ENCODE results near the gene VILL.

Gene VILL

GRCh38 chr3:38020342-38020726 is 29.7 kb downstream of the VILL start:
- no peak for DNase-seq (ENCODE audit: extremely low spot score)
- CTCF ChIA-PET: interaction anchor here (1.0 to 1.3 kb wide), 4 partner anchors 9 to 89 kb away, joined by 3 to 5 read pairs (median 3); no protein-coding TSS in a partner anchor
- POLR2A ChIA-PET: no interaction called here
- no peak for TF ChIP-seq CTCF (IDR thresholded peaks at IDR 0.05; ENCODE audit: control extremely low read depth, extremely low read depth, low read depth, missing control alignments)

GRCh38 chr3:38021196-38021595 is 30.6 kb downstream of the VILL start:
- TF ChIP-seq CTCF (IDR thresholded peaks at IDR 0.05; ENCODE audit: control extremely low read depth, extremely low read depth, low read depth, missing control alignments): no peak
- ChIA-PET POLR2A (no interaction called here), CTCF (interaction anchor here (1.0 to 1.2 kb wide), 3 partner anchors 10 to 19 kb away, joined by 3 read pairs; no protein-coding TSS in a partner anchor)
- DNase-seq (ENCODE audit: extremely low spot score): no peak

GRCh38 chr3:38022301-38022700 is 31.7 kb downstream of the VILL start:
- CTCF ChIA-PET: interaction anchor here (0.9 kb wide), 1 partner anchor 47 kb away, joined by 3 read pairs; no protein-coding TSS in a partner anchor

DNA sequence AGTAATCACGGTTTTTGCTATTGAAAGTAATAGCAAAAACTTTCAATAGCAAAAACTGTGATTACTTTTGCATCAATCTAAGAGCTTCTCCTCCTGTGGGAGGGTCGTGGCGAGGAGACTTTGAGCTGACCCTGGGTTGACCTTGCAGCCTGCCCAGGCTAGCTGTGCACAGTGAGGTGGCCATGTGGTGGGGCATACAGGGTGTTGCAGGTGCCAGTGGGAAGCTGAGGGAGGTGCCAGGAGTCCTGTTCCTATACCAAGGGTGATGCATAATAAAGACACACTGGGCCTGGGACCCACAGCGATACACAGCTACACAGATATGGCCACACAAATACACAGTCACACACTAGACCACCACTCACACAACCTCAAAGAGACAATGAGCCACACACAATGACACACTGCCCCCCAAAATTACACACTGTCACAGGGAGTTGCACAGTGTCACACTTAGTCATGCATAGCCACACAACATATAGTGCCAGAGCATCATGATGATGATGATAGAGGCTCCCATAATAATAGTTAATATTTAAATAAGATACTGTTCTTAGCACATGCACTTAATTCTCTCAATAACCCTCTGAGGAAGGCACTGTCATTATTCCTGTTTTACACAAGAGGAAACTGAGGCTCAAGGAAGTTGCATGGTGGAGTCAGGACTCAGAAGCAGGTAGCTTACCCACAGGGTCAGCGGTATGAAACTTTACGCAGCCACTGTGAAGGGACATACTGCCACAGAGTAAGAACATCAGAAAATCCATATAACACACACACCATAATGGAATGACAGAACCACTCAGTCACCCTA is 32.5 kb downstream of the VILL start:
- ChIA-PET POLR2A (no interaction called here), CTCF (no interaction called here)
- DNase-seq (ENCODE audit: extremely low spot score): no peak
- no peak for TF ChIP-seq CTCF (IDR thresholded peaks at IDR 0.05; ENCODE audit: control extremely low read depth, extremely low read depth, low read depth, missing control alignments)

More at GRCh38 chr3:38022301-38022700, 31.7 kb downstream of the VILL start:
- TF ChIP-seq CTCF (IDR thresholded peaks at IDR 0.05; ENCODE audit: control extremely low read depth, extremely low read depth, low read depth, missing control alignments): no peak
- POLR2A ChIA-PET: no interaction called here
- no peak for DNase-seq (ENCODE audit: extremely low spot score)

DNA sequence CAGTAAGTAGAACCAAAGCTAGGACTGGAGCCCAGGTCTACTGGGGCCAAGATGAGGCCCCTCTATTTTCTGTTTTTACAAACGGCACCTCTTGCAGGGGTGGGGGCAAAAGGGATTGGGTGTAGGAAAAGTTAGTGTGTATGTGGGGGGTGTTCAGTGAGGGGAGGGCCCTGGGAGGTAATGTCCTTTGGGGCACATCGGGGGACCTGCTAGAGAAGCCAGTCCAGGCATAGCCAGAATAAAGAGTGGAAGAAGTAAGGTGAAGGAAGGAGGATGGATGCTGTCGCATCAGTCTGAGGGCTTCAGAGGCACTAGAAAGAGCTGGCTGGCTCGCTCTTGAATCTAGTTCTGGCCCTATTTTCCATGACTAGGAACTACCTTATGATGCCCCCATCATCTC is 36.3 kb downstream of the VILL start:
- no peak for DNase-seq (ENCODE audit: extremely low spot score)
- TF ChIP-seq CTCF (IDR thresholded peaks at IDR 0.05; ENCODE audit: control extremely low read depth, extremely low read depth, low read depth, missing control alignments): no peak
- ChIA-PET CTCF (interaction anchor here (1.0 to 1.7 kb wide), 2 partner anchors 23 to 122 kb away, joined by 3 to 8 read pairs; no protein-coding TSS in a partner anchor), POLR2A (no interaction called here)

DNA sequence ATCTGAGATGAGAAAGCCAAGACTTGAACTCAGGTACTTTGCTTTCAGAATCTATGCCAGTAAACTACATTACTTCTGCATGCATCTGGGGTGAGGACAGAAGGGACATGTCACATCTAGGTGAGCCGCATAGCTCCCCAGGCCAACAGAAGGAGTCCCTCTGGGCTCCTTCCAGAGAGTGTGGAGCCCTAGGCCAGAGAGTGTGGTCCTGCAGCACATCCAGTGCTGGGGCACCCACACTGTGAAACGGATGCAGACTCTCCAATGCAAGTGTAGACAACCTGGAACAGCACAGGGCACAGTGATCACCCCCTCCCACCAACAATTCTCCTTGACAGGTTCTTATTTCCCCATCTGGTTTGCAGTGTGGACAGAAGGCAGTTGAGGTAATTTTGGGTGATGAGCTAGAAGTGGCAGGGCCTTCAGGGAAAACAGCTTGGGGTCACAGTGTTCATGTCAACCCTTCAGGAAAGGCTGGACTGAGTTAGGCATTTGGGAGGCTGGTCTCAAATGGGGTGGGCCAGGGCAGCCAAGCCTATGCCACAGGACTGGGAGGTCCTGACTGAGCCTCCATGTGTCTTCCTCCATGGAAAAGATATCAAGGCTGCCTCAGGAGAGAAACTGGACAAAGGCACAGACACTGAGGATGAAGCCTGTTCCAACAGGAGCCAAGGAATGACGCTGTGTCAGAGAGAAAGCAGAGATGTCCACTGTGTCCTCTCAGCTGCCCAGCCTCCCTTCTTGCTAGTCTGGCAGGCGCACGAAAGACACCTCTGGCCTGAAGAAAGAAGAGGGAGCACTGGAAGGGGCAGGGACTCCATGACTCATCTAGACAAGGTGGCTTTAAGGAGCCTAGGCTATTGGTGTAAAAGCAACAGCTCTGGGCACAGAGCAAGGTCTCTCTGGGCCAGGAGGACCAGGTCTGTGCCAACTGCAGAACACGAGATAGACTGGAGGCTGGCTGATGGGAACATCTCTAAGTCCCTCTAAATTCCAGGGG is 37.2 kb downstream of the VILL start:
- TF ChIP-seq CTCF (IDR thresholded peaks at IDR 0.05; ENCODE audit: control extremely low read depth, extremely low read depth, low read depth, missing control alignments): no peak
- ChIA-PET POLR2A (no interaction called here), CTCF (interaction anchor here (1.7 kb wide), 1 partner anchor 24 kb away, joined by 8 read pairs; no protein-coding TSS in a partner anchor)
- no peak for DNase-seq (ENCODE audit: extremely low spot score)
